Spleen (tissue), 11 donors: ENCODE measurements around the gene KRT31. TPM values are rescaled to one million over a fixed set of nuclear protein-coding genes. Genes with fewer than 3 reads are reported as not detected.

Experiments
- DNase-seq: peaks from one replicate; pipeline ENCODE4 v3.0.0-alpha.2; 2020
- H3K27ac ChIP-seq, 8 donors: fragments of 200-600 bp; sonication (generic) in 7 of 8; 1 replicate in 4 of 8; 2 replicates in 4 of 8; pipeline versions ENCODE4 v1.5.0 to v1.8.0; 2016 to 2021; ENCODE audit warnings: inconsistent platforms in 4 of 8, mild to moderate bottlenecking in 4 of 8, moderate library complexity in 1 of 8
- H3K27me3 ChIP-seq, 7 donors: fragments of 200-600 bp; sonication (generic) in 6 of 7; replicated peaks in 1 of 7; 1 replicate in 4 of 7; 2 replicates in 3 of 7; pipeline versions ENCODE4 v1.5.0 to v1.8.0; 2016 to 2021; ENCODE audit warnings: inconsistent platforms in 3 of 7, mild to moderate bottlenecking in 1 of 7
- H3K36me3 ChIP-seq, 6 donors: fragments of 200-600 bp; sonication (generic) in 5 of 6; 1 replicate in 4 of 6; 2 replicates in 2 of 6; pipeline versions ENCODE4 v1.5.0 to v1.8.0; 2016 to 2021; ENCODE audit warnings: inconsistent platforms in 2 of 6
- H3K4me1 ChIP-seq, 6 donors: fragments of 200-600 bp; sonication (generic) in 5 of 6; 1 replicate in 3 of 6; 2 replicates in 3 of 6; pipeline versions ENCODE4 v1.5.0 to v1.8.0; 2016 to 2021; ENCODE audit warnings: inconsistent platforms in 3 of 6
- H3K4me3 ChIP-seq, 8 donors: fragments of 200-600 bp; sonication (generic) in 7 of 8; 1 replicate in 4 of 8; 2 replicates in 4 of 8; pipeline versions ENCODE4 v1.5.0 to v1.8.0; 2016 to 2021; ENCODE audit warnings: inconsistent platforms in 4 of 8, mild to moderate bottlenecking in 4 of 8, moderate library complexity in 2 of 8
- H3K9me3 ChIP-seq, 8 donors: fragments of 200-600 bp; sonication (generic) in 7 of 8; 1 replicate in 4 of 8; 2 replicates in 4 of 8; pipeline versions ENCODE4 v1.5.0 to v1.8.0; 2016 to 2021; ENCODE audit warnings: inconsistent platforms in 4 of 8
- CTCF ChIP-seq, 11 experiments: fragments of 200-600 bp in 7 of 11; fragments of 450-650 bp in 4 of 11; sonication (generic) in 4 of 11; IDR thresholded peaks in 8 of 11; conservative IDR thresholded peaks in 3 of 11; 1 replicate in 7 of 11; 2 replicates in 4 of 11; pipeline versions ENCODE4 v1.4.0 to v1.8.0; 2016 to 2021; ENCODE audit warnings: antibody characterized with exemption in 11 of 11, inconsistent platforms in 4 of 11, mild to moderate bottlenecking in 1 of 11
- POLR2A ChIP-seq, 3 donors: fragments of 450-650 bp; IDR thresholded peaks; one replicate each; pipeline ENCODE4 v1.5.1; 2017; ENCODE audit warnings: antibody characterized with exemption in 3 of 3, mild to moderate bottlenecking in 1 of 3
- POLR2AphosphoS5 ChIP-seq, 3 donors: sonication (generic); formaldehyde crosslinking; IDR thresholded peaks; one replicate each; pipeline ENCODE4 v1.5.1; 2017; ENCODE audit warnings: antibody characterized with exemption in 3 of 3
- WGBS, 5 donors: extraction: QIAGEN DNeasy Blood & Tissue Kit in 3 of 5; methylation state at CpG; one replicate each; pipeline versions ENCODE4 v1.1.5 to v1.1.7; 2013 to 2018; 5-methylcytosine and 5-hydroxymethylcytosine counted together
- intact Hi-C: fragments of 100-400 bp; cut with DNase I; formaldehyde crosslinking; loops from one replicate; pipeline ENCODE4 v1.15.0; 2023; ENCODE audit warnings: low total_unique reads
- polyA plus RNA-seq, 3 donors: library from polyadenylated mRNA; stranded (reverse); fragments of 200-250 nt; gene quantifications; one replicate each; pipeline ENCODE4 v1.2.1, GENCODE V29; 2013
- total RNA-seq, 7 donors: library from RNA; depleted of rRNA in 3 of 7; stranded (reverse); fragments of >200 nt in 3 of 7; fragmentation: NEBNext Ultra II Directional in 4 of 7; extraction: Animal tissue kit (Norgen Biotek cat#: 25700) in 4 of 7; gene quantifications; one replicate each; pipeline versions ENCODE4 v1.1.0 to v1.2.1, GENCODE V29; 2016 to 2021
- donor health status: healthy with polysubstance abuse.
- donor health status: DM: no; HTN: no; CAD: no; lungs with moderate emphysema.
- donor health status: DM: no; HTN: no; CAD: no.
- donor health status: Bipolar disorder and iron deficiency.
- donor health status: healthy.
- donor health status: DM: no; HTN: no; CAD: no.
- donor health status: DM: yes; HTN: yes; CAD: no.

The KRT31 gene
- total and polyA plus RNA-seq, 10 donors = not detected

- DNase-seq = no peak
- H3K9me3 ChIP-seq = no peaks in the 10 kb centered on the region
- H3K27ac ChIP-seq = no peak overlapping the region
- intact Hi-C loops = no loop called here
- 93 to 95% (median 93%) methylated on average over 16 to 20 of the region's 20 CpGs for WGBS, 5 donors
- H3K27me3 ChIP-seq = peaks cover 0 to 9% (median 0%) of the 10 kb centered on the region in 7 donors
- H3K36me3 ChIP-seq = no peaks in the 10 kb centered on the region
- H3K4me3 ChIP-seq = no peak overlapping the region
- TF ChIP-seq POLR2A (IDR thresholded peaks at IDR 0.05) (no peak), POLR2AphosphoS5 (IDR thresholded peaks at IDR 0.05) (no peak), CTCF (IDR thresholded peaks at IDR 0.05 in 8 of 11, conservative IDR thresholded peaks at IDR 0.05 in 3 of 11) (no peak)
- H3K4me1 ChIP-seq = no peaks in the 10 kb centered on the region
Measured at GRCh38 chr17:41411072-41411840, 13.8 kb upstream of the KRT31 start.

GRCh38 chr17:41407226-41407625 lies 9.8 kb upstream of the KRT31 start:
- DNase-seq = no peak
- intact Hi-C loops = no loop called here
- no peaks in the 10 kb centered on the region for H3K36me3 ChIP-seq
- H3K4me3 ChIP-seq = no peak overlapping the region
- H3K4me1 ChIP-seq = no peaks in the 10 kb centered on the region
- WGBS, 5 donors = 88 to 96% (median 91%) methylated on average over 10 of the region's 10 CpGs
- H3K9me3 ChIP-seq = no peaks in the 10 kb centered on the region
- H3K27ac ChIP-seq = no peak overlapping the region
- H3K27me3 ChIP-seq = peaks cover 0 to 9% (median 0%) of the 10 kb centered on the region in 7 donors
- TF ChIP-seq CTCF (IDR thresholded peaks at IDR 0.05 in 8 of 11, conservative IDR thresholded peaks at IDR 0.05 in 3 of 11) (no peak), POLR2AphosphoS5 (IDR thresholded peaks at IDR 0.05) (no peak), POLR2A (IDR thresholded peaks at IDR 0.05) (no peak)

GRCh38 chr17:41406205-41406604 lies 8.8 kb upstream of the KRT31 start:
- DNase-seq = no peak
- no peak for TF ChIP-seq CTCF (IDR thresholded peaks at IDR 0.05 in 8 of 11, conservative IDR thresholded peaks at IDR 0.05 in 3 of 11)
- no peak for TF ChIP-seq POLR2A (IDR thresholded peaks at IDR 0.05)
- no peak for TF ChIP-seq POLR2AphosphoS5 (IDR thresholded peaks at IDR 0.05)
- H3K27ac ChIP-seq = no peak overlapping the region
- 55 to 62% (median 60%) methylated on average over 5 of the region's 5 CpGs for WGBS, 5 donors
- no peaks in the 10 kb centered on the region for H3K36me3 ChIP-seq
- peaks cover 0 to 9% (median 0%) of the 10 kb centered on the region in 7 donors for H3K27me3 ChIP-seq
- intact Hi-C loops = no loop called here
- H3K4me1 ChIP-seq = no peaks in the 10 kb centered on the region
- no peaks in the 10 kb centered on the region for H3K9me3 ChIP-seq
- no peak overlapping the region for H3K4me3 ChIP-seq

- Histone ChIP-seq H3K4me3 (no peak overlapping the region), H3K36me3 (no peaks in the 10 kb centered on the region), H3K27me3 (peaks cover 0 to 15% (median 0%) of the 10 kb centered on the region in 7 donors), H3K4me1 (no peaks in the 10 kb centered on the region), H3K9me3 (no peaks in the 10 kb centered on the region), H3K27ac (no peak overlapping the region)
- intact Hi-C loops = no loop called here
- WGBS, 5 donors = 56 to 75% (median 69%) methylated on average over 7 of the region's 7 CpGs
- TF ChIP-seq CTCF (IDR thresholded peaks at IDR 0.05 in 8 of 11, conservative IDR thresholded peaks at IDR 0.05 in 3 of 11) = no peak
- TF ChIP-seq POLR2AphosphoS5 (IDR thresholded peaks at IDR 0.05) = no peak
- no peak for TF ChIP-seq POLR2A (IDR thresholded peaks at IDR 0.05)
- no peak for DNase-seq
Measured at GRCh38 chr17:41404024-41404671, 6.7 kb upstream of the KRT31 start.
